ENCODE results near the gene LRRK1. TPM values are rescaled to one million over a fixed set of nuclear protein-coding genes. Genes with fewer than 3 reads are reported as not detected.

Gene LRRK1
- total and polyA plus RNA-seq, 2 of the 13 experiments (the other 11 are each of a cell fraction or from before 2014, with no cell fraction given), result 0.13 to 1.2 TPM

GRCh38 chr15:100905850-100906249, 13.3 kb upstream of the LRRK1 start:
- DNase-seq (ENCODE audit: low spot score) (no peak), ATAC-seq (no peak), FAIRE-seq (no peak)
- Histone ChIP-seq H3K27me3 (ENCODE audit: control insufficient read depth in 1 of 2, insufficient read depth in 2 of 2, low read length in 2 of 2) (peaks cover 2 to 55% of the 10 kb centered on the region in 2 experiments; a peak in 4 of 5 replicates), H3K79me2 (ENCODE audit: insufficient read depth, low read length) (no peaks in the 10 kb centered on the region), H3K9me3 (ENCODE audit: low read length) (no peaks in the 10 kb centered on the region), H3K4me3 (replicated peaks in 1 of 3; ENCODE audit: insufficient read depth in 1 of 3, low read depth in 2 of 3, low read length in 3 of 3) (no peak overlapping the region), H3K4me2 (ENCODE audit: low read depth, low read length) (no peak overlapping the region), H2AFZ (ENCODE audit: low read length) (no peak overlapping the region), H3K4me1 (ENCODE audit: insufficient read depth, low read length) (peaks cover 11% of the 10 kb centered on the region), H3K36me3 (replicated peaks in 1 of 2; ENCODE audit: control insufficient read depth in 1 of 2, insufficient read depth in 2 of 2, low read length in 2 of 2) (no peaks in the 10 kb centered on the region), H4K20me1 (ENCODE audit: insufficient read depth, low read length) (no peaks in the 10 kb centered on the region), H3K27ac (ENCODE audit: extremely low read length, insufficient read depth, low read length) (no peak overlapping the region), H3K9ac (ENCODE audit: insufficient read depth, low read depth, low read length) (no peak overlapping the region)
- TF ChIP-seq, protein P1, sequence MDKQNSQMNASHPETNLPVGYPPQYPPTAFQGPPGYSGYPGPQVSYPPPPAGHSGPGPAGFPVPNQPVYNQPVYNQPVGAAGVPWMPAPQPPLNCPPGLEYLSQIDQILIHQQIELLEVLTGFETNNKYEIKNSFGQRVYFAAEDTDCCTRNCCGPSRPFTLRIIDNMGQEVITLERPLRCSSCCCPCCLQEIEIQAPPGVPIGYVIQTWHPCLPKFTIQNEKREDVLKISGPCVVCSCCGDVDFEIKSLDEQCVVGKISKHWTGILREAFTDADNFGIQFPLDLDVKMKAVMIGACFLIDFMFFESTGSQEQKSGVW (CRISPR knock-in tag; IDR thresholded peaks at IDR 0.05; ENCODE audit: borderline replicate concordance), result no peak
- TF ChIP-seq RCOR2 (CRISPR knock-in tag; IDR thresholded peaks at IDR 0.05) (no peak), STAG1 (CRISPR knock-in tag; IDR thresholded peaks at IDR 0.05) (peak; percentile 35), GFI1 (CRISPR knock-in tag; IDR thresholded peaks at IDR 0.05; ENCODE audit: borderline replicate concordance) (no peak), FOXP1 (IDR thresholded peaks at IDR 0.05) (no peak), FOXP1 (CRISPR knock-in tag; IDR thresholded peaks at IDR 0.05) (no peak), PAF1 (CRISPR knock-in tag; IDR thresholded peaks at IDR 0.05) (no peak)
- no TSS peak for BruUV-seq (replicated peaks)
- CTCF ChIA-PET (ENCODE audit: low intra/inter-chr PET ratio, low total read pairs), result no interaction called here
- WGBS (ENCODE audit: low lambda C conversion rate), result 10% methylated on average over 8 of the region's 8 CpGs
- POLR2A ChIA-PET, result no interaction called here
- intact Hi-C loops (cut with micrococcal nuclease; ENCODE audit: unreplicated experiment) (no loop called here), in situ Hi-C loops (cut with HindIII; ENCODE audit: extremely low pct_ligation_motif_present, low pct_unique_long_range_greater_than_20kb) (loop anchor here (25.0 kb wide), 1 partner anchor 356 kb away; the partner anchor contains the start of gene CHSY1)

DNA sequence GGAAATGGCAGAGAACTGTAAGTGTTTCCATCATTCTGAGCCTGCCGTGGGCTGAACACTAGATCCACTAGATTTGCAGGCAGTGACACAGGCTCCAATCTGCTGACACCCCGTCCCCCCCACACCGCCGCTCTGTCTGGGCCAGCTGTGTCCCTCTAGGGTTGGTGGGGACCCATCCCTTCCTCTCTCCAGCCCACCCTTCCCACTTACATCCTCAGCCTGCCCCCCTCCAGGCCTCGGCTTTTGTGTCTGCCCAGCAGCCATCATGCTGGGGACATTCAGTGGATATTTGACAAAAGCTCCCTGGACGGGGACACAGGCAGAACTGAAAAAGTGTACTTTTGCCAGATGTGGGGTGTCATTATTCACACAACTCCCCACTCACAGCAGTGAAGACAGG, 10.7 kb upstream of the LRRK1 start:
- H2AFZ ChIP-seq (ENCODE audit: low read length), result no peak overlapping the region
- no peak for FAIRE-seq
- in situ Hi-C loops (cut with HindIII; ENCODE audit: extremely low pct_ligation_motif_present, low pct_unique_long_range_greater_than_20kb) (loop anchor here (25.0 kb wide), 1 partner anchor 354 kb away; the partner anchor contains the start of gene CHSY1), intact Hi-C loops (cut with micrococcal nuclease; ENCODE audit: unreplicated experiment) (no loop called here)
- no peaks in the 10 kb centered on the region for H3K79me2 ChIP-seq (ENCODE audit: insufficient read depth, low read length)
- no peak for ATAC-seq
- ChIA-PET CTCF (ENCODE audit: low intra/inter-chr PET ratio, low total read pairs) (no interaction called here), POLR2A (no interaction called here)
- no peaks in the 10 kb centered on the region for H3K36me3 ChIP-seq (replicated peaks in 1 of 2; ENCODE audit: control insufficient read depth in 1 of 2, insufficient read depth in 2 of 2, low read length in 2 of 2)
- no peak overlapping the region for H3K27ac ChIP-seq (ENCODE audit: extremely low read length, insufficient read depth, low read length)
- no peaks in the 10 kb centered on the region for H4K20me1 ChIP-seq (ENCODE audit: insufficient read depth, low read length)
- 0 out of 2 replicates have a peak, but pooled peaks cover 4% of the 10 kb centered on the region for H3K9me3 ChIP-seq (ENCODE audit: low read length)
- H3K27me3 ChIP-seq (ENCODE audit: control insufficient read depth in 1 of 2, insufficient read depth in 2 of 2, low read length in 2 of 2), result peaks cover 2 to 31% of the 10 kb centered on the region in 2 experiments; a peak in 4 of 5 replicates
- BruUV-seq (replicated peaks), result no TSS peak
- no peak for DNase-seq (ENCODE audit: low spot score)
- H3K4me3 ChIP-seq (replicated peaks in 1 of 3; ENCODE audit: insufficient read depth in 1 of 3, low read depth in 2 of 3, low read length in 3 of 3), result no peak overlapping the region
- no peak overlapping the region for H3K4me2 ChIP-seq (ENCODE audit: low read depth, low read length)
- WGBS (ENCODE audit: low lambda C conversion rate), result 40% methylated on average over 6 of the region's 6 CpGs
- H3K9ac ChIP-seq (ENCODE audit: insufficient read depth, low read depth, low read length), result no peak overlapping the region
- no peaks in the 10 kb centered on the region for H3K4me1 ChIP-seq (ENCODE audit: insufficient read depth, low read length)
- TF ChIP-seq PITX1 (CRISPR knock-in tag; IDR thresholded peaks at IDR 0.05), result no peak
- no peak for TF ChIP-seq CREB1 (IDR thresholded peaks at IDR 0.05)
- no peak for TF ChIP-seq CREB1 (CRISPR knock-in tag; IDR thresholded peaks at IDR 0.05)
- TF ChIP-seq NR2F2 (IDR thresholded peaks at IDR 0.05; ENCODE audit: borderline replicate concordance, low read depth), result no peak
- no peak for TF ChIP-seq GATA4 (IDR thresholded peaks at IDR 0.05; ENCODE audit: borderline replicate concordance, low read depth)
- TF ChIP-seq, protein P2, sequence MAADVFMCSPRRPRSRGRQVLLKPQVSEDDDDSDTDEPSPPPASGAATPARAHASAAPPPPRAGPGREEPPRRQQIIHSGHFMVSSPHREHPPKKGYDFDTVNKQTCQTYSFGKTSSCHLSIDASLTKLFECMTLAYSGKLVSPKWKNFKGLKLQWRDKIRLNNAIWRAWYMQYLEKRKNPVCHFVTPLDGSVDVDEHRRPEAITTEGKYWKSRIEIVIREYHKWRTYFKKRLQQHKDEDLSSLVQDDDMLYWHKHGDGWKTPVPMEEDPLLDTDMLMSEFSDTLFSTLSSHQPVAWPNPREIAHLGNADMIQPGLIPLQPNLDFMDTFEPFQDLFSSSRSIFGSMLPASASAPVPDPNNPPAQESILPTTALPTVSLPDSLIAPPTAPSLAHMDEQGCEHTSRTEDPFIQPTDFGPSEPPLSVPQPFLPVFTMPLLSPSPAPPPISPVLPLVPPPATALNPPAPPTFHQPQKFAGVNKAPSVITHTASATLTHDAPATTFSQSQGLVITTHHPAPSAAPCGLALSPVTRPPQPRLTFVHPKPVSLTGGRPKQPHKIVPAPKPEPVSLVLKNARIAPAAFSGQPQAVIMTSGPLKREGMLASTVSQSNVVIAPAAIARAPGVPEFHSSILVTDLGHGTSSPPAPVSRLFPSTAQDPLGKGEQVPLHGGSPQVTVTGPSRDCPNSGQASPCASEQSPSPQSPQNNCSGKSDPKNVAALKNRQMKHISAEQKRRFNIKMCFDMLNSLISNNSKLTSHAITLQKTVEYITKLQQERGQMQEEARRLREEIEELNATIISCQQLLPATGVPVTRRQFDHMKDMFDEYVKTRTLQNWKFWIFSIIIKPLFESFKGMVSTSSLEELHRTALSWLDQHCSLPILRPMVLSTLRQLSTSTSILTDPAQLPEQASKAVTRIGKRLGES (CRISPR knock-in tag; IDR thresholded peaks at IDR 0.05; ENCODE audit: borderline replicate concordance), result no peak
- TF ChIP-seq MTA1 (CRISPR knock-in tag; IDR thresholded peaks at IDR 0.05; ENCODE audit: borderline replicate concordance), result no peak
- TF ChIP-seq, protein P3, sequence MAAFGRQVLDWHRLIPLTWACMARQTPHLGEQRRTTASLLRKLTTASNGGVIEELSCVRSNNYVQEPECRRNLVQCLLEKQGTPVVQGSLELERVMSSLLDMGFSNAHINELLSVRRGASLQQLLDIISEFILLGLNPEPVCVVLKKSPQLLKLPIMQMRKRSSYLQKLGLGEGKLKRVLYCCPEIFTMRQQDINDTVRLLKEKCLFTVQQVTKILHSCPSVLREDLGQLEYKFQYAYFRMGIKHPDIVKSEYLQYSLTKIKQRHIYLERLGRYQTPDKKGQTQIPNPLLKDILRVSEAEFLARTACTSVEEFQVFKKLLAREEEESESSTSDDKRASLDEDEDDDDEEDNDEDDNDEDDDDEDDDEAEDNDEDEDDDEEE (CRISPR knock-in tag; IDR thresholded peaks at IDR 0.05), result no peak
